ENCODE measurements around the gene FHOD3.

The FHOD3 gene

GRCh38 chr18:36327352-36328316 lies 30.1 kb downstream of the FHOD3 start:
- DNase-seq (ENCODE audit: insufficient read length, low spot score) (no peak), FAIRE-seq (peak; percentile 6)
- TF ChIP-seq, protein P1, sequence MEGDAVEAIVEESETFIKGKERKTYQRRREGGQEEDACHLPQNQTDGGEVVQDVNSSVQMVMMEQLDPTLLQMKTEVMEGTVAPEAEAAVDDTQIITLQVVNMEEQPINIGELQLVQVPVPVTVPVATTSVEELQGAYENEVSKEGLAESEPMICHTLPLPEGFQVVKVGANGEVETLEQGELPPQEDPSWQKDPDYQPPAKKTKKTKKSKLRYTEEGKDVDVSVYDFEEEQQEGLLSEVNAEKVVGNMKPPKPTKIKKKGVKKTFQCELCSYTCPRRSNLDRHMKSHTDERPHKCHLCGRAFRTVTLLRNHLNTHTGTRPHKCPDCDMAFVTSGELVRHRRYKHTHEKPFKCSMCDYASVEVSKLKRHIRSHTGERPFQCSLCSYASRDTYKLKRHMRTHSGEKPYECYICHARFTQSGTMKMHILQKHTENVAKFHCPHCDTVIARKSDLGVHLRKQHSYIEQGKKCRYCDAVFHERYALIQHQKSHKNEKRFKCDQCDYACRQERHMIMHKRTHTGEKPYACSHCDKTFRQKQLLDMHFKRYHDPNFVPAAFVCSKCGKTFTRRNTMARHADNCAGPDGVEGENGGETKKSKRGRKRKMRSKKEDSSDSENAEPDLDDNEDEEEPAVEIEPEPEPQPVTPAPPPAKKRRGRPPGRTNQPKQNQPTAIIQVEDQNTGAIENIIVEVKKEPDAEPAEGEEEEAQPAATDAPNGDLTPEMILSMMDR (IDR thresholded peaks at IDR 0.05; ENCODE audit: insufficient read depth, missing control alignments), result no peak

- FAIRE-seq (no peak), DNase-seq (ENCODE audit: insufficient read length, low spot score) (no peak)
- TF ChIP-seq, protein P1 (IDR thresholded peaks at IDR 0.05; ENCODE audit: insufficient read depth, missing control alignments), result no peak
These were observed 30.9 kb downstream of the FHOD3 start for GRCh38 chr18:36328385-36328858.

- DNase-seq (ENCODE audit: insufficient read length, low spot score), result no peak
- no peak for FAIRE-seq
- TF ChIP-seq, protein P1 (IDR thresholded peaks at IDR 0.05; ENCODE audit: insufficient read depth, missing control alignments), result no peak
These were observed 31.4 kb downstream of the FHOD3 start for GRCh38 chr18:36328916-36329315.

GRCh38 chr18:36329684-36330434 lies 32.3 kb downstream of the FHOD3 start:
- DNase-seq (ENCODE audit: insufficient read length, low spot score), result no peak
- FAIRE-seq, result peak; percentile 61
- TF ChIP-seq, protein P1 (IDR thresholded peaks at IDR 0.05; ENCODE audit: insufficient read depth, missing control alignments), result no peak

DNA sequence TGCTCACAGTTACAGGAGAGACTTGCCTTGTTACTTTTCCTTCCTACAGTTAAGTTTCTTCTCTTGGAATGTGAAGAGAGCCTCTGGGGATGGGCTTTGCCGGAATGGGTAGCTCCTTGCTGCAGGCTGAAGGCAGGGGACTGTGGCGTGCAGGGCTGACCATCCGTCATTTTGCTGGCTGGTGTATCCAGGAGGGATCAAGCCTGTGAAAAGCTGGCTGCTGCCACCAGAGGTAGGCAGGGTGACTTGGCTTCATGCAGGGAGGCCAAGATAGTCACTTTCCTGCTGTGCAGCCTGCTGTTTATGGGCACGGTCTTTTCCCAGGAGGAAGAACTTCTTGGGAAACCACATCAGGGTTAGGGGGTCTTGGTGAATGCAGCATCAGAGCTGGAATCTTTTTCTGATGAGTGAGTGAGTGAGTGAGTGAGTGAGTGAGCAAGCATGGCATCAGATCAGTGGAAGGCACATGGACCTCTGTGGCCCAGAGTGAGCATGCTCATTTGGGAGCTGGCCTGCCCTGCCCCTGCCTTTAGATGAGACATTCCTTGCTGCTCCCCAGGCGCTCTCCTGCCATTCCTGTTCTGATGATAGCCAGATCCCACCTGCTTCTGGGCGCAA lies 33.0 kb downstream of the FHOD3 start:
- TF ChIP-seq, protein P1 (IDR thresholded peaks at IDR 0.05; ENCODE audit: insufficient read depth, missing control alignments), result no peak
- FAIRE-seq, result no peak
- no peak for DNase-seq (ENCODE audit: insufficient read length, low spot score)

DNA sequence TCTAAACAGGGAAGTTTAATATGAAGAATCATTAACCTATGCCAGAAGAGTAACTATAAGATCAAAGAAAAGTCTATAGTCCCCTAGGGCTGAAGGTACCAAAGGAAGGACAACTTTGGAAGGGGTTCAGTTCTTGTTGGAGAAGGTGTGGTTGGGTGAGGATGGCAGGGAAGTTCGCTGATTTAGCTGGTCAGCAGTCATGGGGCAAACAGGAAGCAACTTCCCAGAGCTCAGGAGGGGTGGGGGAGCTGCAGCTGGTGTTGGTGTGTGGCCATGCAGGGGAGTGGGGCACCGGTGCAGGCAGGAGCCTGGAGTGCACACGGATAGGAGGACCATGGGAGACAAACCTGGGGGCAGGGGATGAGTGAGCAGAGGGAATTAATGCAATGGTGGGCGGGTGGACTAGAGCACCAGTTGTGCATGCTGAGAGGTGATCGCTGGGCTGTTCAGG lies 34.0 kb downstream of the FHOD3 start:
- DNase-seq (ENCODE audit: insufficient read length, low spot score) (no peak), FAIRE-seq (no peak)
- TF ChIP-seq, protein P1 (IDR thresholded peaks at IDR 0.05; ENCODE audit: insufficient read depth, missing control alignments), result no peak
